IMR-90 (cell line): ENCODE results near the gene PINLYP. TPM values are rescaled to one million over a fixed set of nuclear protein-coding genes. Genes with fewer than 3 reads are reported as not detected.

ENCODE experiments used
- ATAC-seq: fragments of 200-7000 bp; cut with Tn5 transposase; 2 replicates; pipeline ENCODE4 v1.9.1; 2020; ENCODE audit warnings: low read depth, mild to moderate bottlenecking, moderate library complexity
- BruUV-seq: library from RNA; stranded (reverse); fragments of 400-500 nt; replicated peaks from 2 replicates; lab custom pipeline; 2021; lab: Mats Ljungman, UMichigan
- CTCF ChIA-PET: fragments of 300-600 bp; formaldehyde crosslinking; extraction: SDS; loops from one replicate; lab custom pipeline; 2021; ENCODE audit warnings: antibody characterized with exemption; lab: Yijun Ruan, JAX
- POLR2A ChIA-PET: fragments of 300-600 bp; sonication (Branson Sonifier 250); formaldehyde crosslinking; loops from one replicate; lab custom pipeline; 2022; ENCODE audit warnings: antibody characterized with exemption; ENCODE audit not compliant: unreplicated experiment; lab: Charles Lee
- DNase-seq: peaks from one replicate; pipeline ENCODE4 v3.0.0; 2013
- H2AFZ ChIP-seq: replicated peaks from 2 replicates; pipeline ENCODE3; 2013; ENCODE audit warnings: low read length, mild to moderate bottlenecking; ENCODE audit not compliant: poor library complexity
- H2AK5ac ChIP-seq: 2 replicates; pipeline ENCODE4 v1.6.1; 2013; ENCODE audit warnings: low read depth, low read length, inconsistent platforms
- H2AK9ac ChIP-seq: replicated peaks from 2 replicates; pipeline ENCODE3; 2013; ENCODE audit warnings: mild to moderate bottlenecking, low read depth, low read length, moderate library complexity; ENCODE audit not compliant: poor library complexity
- H2BK120ac ChIP-seq: 2 replicates; pipeline ENCODE4 v1.6.1; 2013; ENCODE audit warnings: low read depth, low read length, inconsistent platforms
- H2BK15ac ChIP-seq: 3 replicates; pipeline ENCODE4 v1.6.1; 2013; ENCODE audit warnings: low read depth, low read length, inconsistent platforms
- H2BK20ac ChIP-seq: 2 replicates; pipeline ENCODE4 v1.6.1; 2013; ENCODE audit warnings: low read depth, mild to moderate bottlenecking, inconsistent platforms, low read length, moderate library complexity
- H2BK5ac ChIP-seq: 2 replicates; pipeline ENCODE4 v1.6.1; 2013; ENCODE audit warnings: mild to moderate bottlenecking, low read depth, low read length, inconsistent platforms; ENCODE audit not compliant: poor library complexity, severe bottlenecking
- H3K14ac ChIP-seq: replicated peaks from 2 replicates; pipeline ENCODE4 v1.6.1; 2013; ENCODE audit warnings: low read depth, low read length, inconsistent platforms
- H3K18ac ChIP-seq: 2 replicates; pipeline ENCODE4 v1.6.1; 2013; ENCODE audit warnings: low read depth, low read length, control low read depth
- H3K23ac ChIP-seq: 2 replicates; pipeline ENCODE4 v1.6.1; 2013; ENCODE audit warnings: low read depth, low read length, inconsistent platforms
- H3K27ac ChIP-seq: 2 replicates; pipeline ENCODE4 v1.5.1; 2013; ENCODE audit warnings: mild to moderate bottlenecking, control low read depth, low read length; ENCODE audit not compliant: insufficient read depth
- H3K27me3 ChIP-seq: 2 replicates; pipeline ENCODE4 v1.6.1; 2013; ENCODE audit warnings: low read length; ENCODE audit not compliant: control insufficient read depth, insufficient read depth
- H3K36me3 ChIP-seq: 2 replicates; pipeline ENCODE4 v1.6.1; 2013; ENCODE audit warnings: low read length, mixed read lengths; ENCODE audit not compliant: control insufficient read depth, insufficient read depth
- H3K4ac ChIP-seq: 2 replicates; pipeline ENCODE4 v1.6.1; 2013; ENCODE audit warnings: low read depth, low read length, inconsistent platforms
- H3K4me1 ChIP-seq: 2 replicates; pipeline ENCODE4 v1.6.1; 2013; ENCODE audit warnings: low read length, mixed read lengths; ENCODE audit not compliant: control insufficient read depth, insufficient read depth
- H3K4me2 ChIP-seq: 2 replicates; pipeline ENCODE4 v1.6.1; 2013; ENCODE audit warnings: low read depth, mild to moderate bottlenecking, control low read depth, low read length, moderate library complexity
- H3K4me3 ChIP-seq: 2 replicates; pipeline ENCODE4 v1.5.1; 2013; ENCODE audit warnings: low read depth, mild to moderate bottlenecking, control low read depth, low read length, moderate library complexity; ENCODE audit not compliant: insufficient read depth
- H3K56ac ChIP-seq: 2 replicates; pipeline ENCODE4 v1.6.1; 2013; ENCODE audit warnings: low read length, inconsistent platforms; ENCODE audit not compliant: insufficient read depth; ENCODE audit errors: extremely low read depth
- H3K79me1 ChIP-seq, 2 experiments: 2 replicates each; pipeline ENCODE4 v1.6.1; 2013; ENCODE audit warnings: low read length in 2 of 2, inconsistent platforms in 1 of 2, low read depth in 1 of 2
- H3K9ac ChIP-seq: 2 replicates; pipeline ENCODE4 v1.6.1; 2013; ENCODE audit warnings: low read depth, low read length, control low read depth
- H3K9me1 ChIP-seq: 2 replicates; pipeline ENCODE4 v1.6.1; 2013; ENCODE audit warnings: low read length, inconsistent platforms; ENCODE audit not compliant: insufficient read depth
- H3K9me3 ChIP-seq: 2 replicates; pipeline ENCODE4 v1.6.1; 2013; ENCODE audit warnings: low read length; ENCODE audit not compliant: control insufficient read depth, insufficient read depth
- H4K20me1 ChIP-seq: 2 replicates; pipeline ENCODE4 v1.6.1; 2013; ENCODE audit warnings: low read length, inconsistent platforms; ENCODE audit not compliant: insufficient read depth
- H4K5ac ChIP-seq: 2 replicates; pipeline ENCODE4 v1.6.1; 2013; ENCODE audit warnings: mild to moderate bottlenecking, low read depth, low read length, control low read depth
- H4K8ac ChIP-seq, 2 experiments: 2 replicates each; pipeline ENCODE4 v1.6.1; 2013; ENCODE audit warnings: low read depth in 2 of 2, low read length in 2 of 2, control low read depth in 1 of 2, inconsistent platforms in 1 of 2
- H4K91ac ChIP-seq: 2 replicates; pipeline ENCODE4 v1.6.1; 2013; ENCODE audit warnings: low read depth, low read length, inconsistent platforms; ENCODE audit not compliant: insufficient read depth
- CHD1 ChIP-seq: IDR thresholded peaks from 2 replicates; pipeline ENCODE4 v1.6.1; 2012; ENCODE audit warnings: low read depth, low read length, improper control_type of control experiment
- CTCF ChIP-seq: conservative IDR thresholded peaks from 2 replicates; pipeline ENCODE4 v1.5.1; 2012; ENCODE audit warnings: mild to moderate bottlenecking, low read depth, low read length, improper control_type of control experiment
- FOS ChIP-seq: fragments of 150-350 bp; IDR thresholded peaks from 2 replicates; pipeline ENCODE4 v1.6.1; 2016; ENCODE audit warnings: low read depth, low read length
- MAFK ChIP-seq: IDR thresholded peaks from 2 replicates; pipeline ENCODE4 v1.6.1; 2012; ENCODE audit warnings: low read depth, low read length, improper control_type of control experiment
- MXI1 ChIP-seq: IDR thresholded peaks from 2 replicates; pipeline ENCODE4 v1.6.1; 2012; ENCODE audit warnings: low read depth, mild to moderate bottlenecking, low read length, moderate library complexity, borderline replicate concordance
- RCOR1 ChIP-seq: IDR thresholded peaks from 2 replicates; pipeline ENCODE4 v1.6.1; 2012; ENCODE audit warnings: mild to moderate bottlenecking, low read length, improper control_type of control experiment; ENCODE audit not compliant: insufficient replicate concordance
- RFX5 ChIP-seq: IDR thresholded peaks from 2 replicates; pipeline ENCODE4 v1.8.0; 2012; ENCODE audit warnings: low read depth, mild to moderate bottlenecking, low read length, moderate library complexity
- SMC3 ChIP-seq: fragments of 150-350 bp; IDR thresholded peaks from 2 replicates; pipeline ENCODE4 v1.6.1; 2016; ENCODE audit warnings: low read depth, mild to moderate bottlenecking, antibody characterized with exemption, low read length, moderate library complexity
- WGBS, 2 experiments: methylation state at CpG; one replicate each; pipeline versions ENCODE4 v1.1.5 to v1.1.7; 2013; ENCODE audit warnings: missing lambda C conversion rate in 2 of 2; ENCODE audit not compliant: insufficient read length in 1 of 2; ENCODE audit errors: extremely low coverage in 2 of 2; 5-methylcytosine and 5-hydroxymethylcytosine counted together
- dilution Hi-C: fragments of 300-500 bp; cut with HindIII; formaldehyde crosslinking; loops from one replicate; pipeline ENCODE4 v1.14.3; 2018; ENCODE audit warnings: low sequenced_read_pairs; ENCODE audit not compliant: unreplicated experiment
- in situ Hi-C: fragments of 300-500 bp; cut with MboI; formaldehyde crosslinking; loops from 3 replicates; pipeline ENCODE4 v1.14.3; 2019; ENCODE audit warnings: low sequenced_read_pairs, inconsistent platforms, mixed read lengths
- intact Hi-C: fragments of 100-400 bp; cut with micrococcal nuclease; formaldehyde crosslinking; loops from 2 replicates; pipeline ENCODE4 v1.10.0; 2022
- polyA plus RNA-seq, 3 experiments: library from polyadenylated mRNA; depleted of rRNA; stranded (reverse); fragments of >200 nt; gene quantifications; 2 replicates each; pipeline ENCODE4 v1.2.3, GENCODE V29; 2012; ENCODE audit warnings: low replicate concordance in 1 of 3
- total RNA-seq: library from RNA; depleted of rRNA; stranded (reverse); fragments of >200 nt; gene quantifications from 2 replicates; pipeline ENCODE4 v1.2.3, GENCODE V29; 2012

Gene PINLYP
- total and polyA plus RNA-seq, 2 of the 4 experiments (the other 2 are of a cell fraction): 0.54 to 1.4 TPM

- Histone ChIP-seq H2AK5ac (no peak overlapping the region), H3K4me1 (no peaks in the 10 kb centered on the region), H3K4ac (no peak overlapping the region), H4K5ac (no peak overlapping the region), H2BK120ac (no peak overlapping the region), H3K9me3 (no peaks in the 10 kb centered on the region), H3K9me1 (peaks cover 11% of the 10 kb centered on the region), H3K4me3 (no peak overlapping the region), H3K4me2 (no peak overlapping the region), H4K91ac (no peak overlapping the region), H2AK9ac (peak overlapping the region; percentile 58), H3K23ac (no peak overlapping the region), H3K36me3 (peaks cover 11% of the 10 kb centered on the region), H2BK20ac (no peak overlapping the region), H3K18ac (no peak overlapping the region), H2AFZ (no peak overlapping the region), H4K8ac (no peak overlapping the region), H3K56ac (no peak overlapping the region), H4K20me1 (peaks cover under 1% of the 10 kb centered on the region), H3K79me1 (peaks cover 10 to 27% of the 10 kb centered on the region in 2 experiments; a peak in 3 of 4 replicates), H2BK15ac (no peak overlapping the region), H3K14ac (no peak overlapping the region), H3K27me3 (no peaks in the 10 kb centered on the region), H3K27ac (no peak overlapping the region), H2BK5ac (no peak overlapping the region), H3K9ac (no peak overlapping the region)
- ChIA-PET POLR2A (interaction anchor here (0.6 kb wide), 1 partner anchor 20 kb away, joined by 3 read pairs; no protein-coding TSS in a partner anchor), CTCF (no interaction called here)
- no CpG with 5 or more reads among the region's 1 CpG for WGBS, 2 experiments
- ATAC-seq (no peak), DNase-seq (no peak)
- no TSS peak for BruUV-seq
- in situ Hi-C loops: no loop called here
- no peak for TF ChIP-seq FOS
- TF ChIP-seq CHD1: no peak
- no peak for TF ChIP-seq SMC3
- TF ChIP-seq CTCF: no peak
- no peak for TF ChIP-seq RFX5
- TF ChIP-seq MXI1: no peak
- no peak for TF ChIP-seq RCOR1
- TF ChIP-seq MAFK: no peak
- dilution Hi-C loops: no loop called here
- intact Hi-C loops: no loop called here
These were observed 8.9 kb downstream of the PINLYP start for GRCh38 chr19:43584484-43584883.
